ENCODE measurements around the gene SLC6A19. TPM values are rescaled to one million over a fixed set of nuclear protein-coding genes. Genes with fewer than 3 reads are reported as not detected.

Gene SLC6A19
- total RNA-seq, 1 experiment from 2014 or later: not detected

DNA sequence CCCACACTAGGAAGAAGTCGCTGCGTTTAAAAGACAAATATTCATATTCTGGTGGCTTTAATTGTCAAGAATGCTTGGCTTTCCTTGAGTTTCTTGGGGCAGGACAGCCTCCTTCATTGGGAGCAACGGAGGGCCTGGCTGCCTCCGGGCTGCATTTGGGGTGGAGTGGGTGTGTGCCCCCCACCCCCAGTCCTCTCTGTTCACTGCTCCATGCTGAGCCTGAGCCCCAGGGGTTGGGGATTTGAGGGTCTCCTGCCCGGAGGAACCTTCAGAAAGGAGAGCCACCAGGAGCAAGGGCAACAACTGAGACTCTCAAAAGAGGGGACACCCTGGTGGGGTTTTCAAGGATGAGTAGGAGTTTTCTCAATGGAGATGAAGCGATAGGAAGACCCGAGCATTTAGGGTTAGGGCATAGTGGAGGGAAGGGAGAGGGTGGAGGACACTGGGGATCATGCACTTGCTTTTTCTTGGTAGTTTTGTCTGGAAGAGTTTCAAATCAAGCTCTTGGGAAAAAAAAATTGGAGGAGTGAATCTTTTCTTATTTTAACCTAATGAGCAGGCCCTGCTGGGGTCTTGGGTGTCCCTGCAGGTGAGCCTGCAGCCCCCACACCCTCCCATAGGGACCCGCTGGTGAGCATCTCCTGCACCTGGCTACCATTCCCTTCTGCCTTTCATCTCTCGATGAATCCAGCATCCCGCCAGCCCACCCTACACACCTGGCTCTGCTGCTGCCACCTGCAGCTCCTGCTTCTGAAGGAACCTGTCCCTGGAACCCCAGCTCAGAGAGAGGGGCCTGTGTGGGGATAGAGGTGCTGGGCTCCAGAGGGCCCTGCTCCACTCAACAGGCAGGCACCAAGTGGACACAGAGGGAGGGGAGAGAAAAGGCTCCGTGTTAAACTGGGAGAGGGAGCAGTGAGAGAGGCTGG, 4.1 kb downstream of the SLC6A19 start:
- no peak for DNase-seq (ENCODE audit: extremely low read depth, low read depth)

DNA sequence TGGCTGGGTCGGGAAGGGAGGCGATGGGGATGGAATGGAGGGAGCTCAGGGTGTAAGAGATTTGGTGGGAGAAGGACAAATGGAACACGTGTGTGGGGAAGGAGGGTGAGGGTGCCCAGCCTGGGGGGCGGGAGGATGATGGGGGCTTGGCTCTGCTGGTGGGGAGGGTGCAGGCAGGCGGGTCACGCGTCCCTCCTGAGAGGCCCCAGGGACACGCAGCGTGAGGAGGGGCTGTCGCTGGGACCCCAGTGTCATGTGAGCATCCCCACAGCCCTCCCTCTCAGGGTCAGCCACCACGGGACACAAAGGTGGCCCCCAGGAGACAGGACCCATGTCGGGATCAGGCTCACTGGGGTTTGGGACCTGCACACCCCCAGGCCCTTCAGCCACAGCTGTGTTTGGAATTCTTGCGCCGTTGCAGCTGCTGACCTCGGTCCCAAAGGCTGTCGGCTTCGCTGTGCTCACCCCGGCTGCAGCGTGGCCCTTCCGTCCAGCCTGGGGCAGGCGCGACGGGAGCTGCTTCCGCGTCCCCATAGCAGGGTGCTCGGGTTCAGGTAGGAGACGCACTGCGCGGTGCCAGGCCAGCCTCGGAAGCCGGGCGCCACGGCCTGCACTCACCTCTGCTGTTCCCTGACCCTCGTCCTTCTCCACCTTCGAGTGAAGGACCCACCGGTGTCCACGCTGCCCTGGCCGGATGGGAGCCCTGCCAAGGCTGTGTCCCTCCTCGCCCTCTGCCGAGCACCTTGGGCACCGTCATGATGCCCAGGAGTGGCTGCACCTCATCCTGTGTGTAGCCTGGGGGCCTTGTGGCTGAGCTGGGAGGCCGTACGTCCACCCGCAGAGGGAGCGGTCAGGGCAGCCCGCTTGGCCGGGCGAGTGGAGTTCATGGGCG, 5.4 kb downstream of the SLC6A19 start:
- no peak for DNase-seq (ENCODE audit: extremely low read depth, low read depth)

DNA sequence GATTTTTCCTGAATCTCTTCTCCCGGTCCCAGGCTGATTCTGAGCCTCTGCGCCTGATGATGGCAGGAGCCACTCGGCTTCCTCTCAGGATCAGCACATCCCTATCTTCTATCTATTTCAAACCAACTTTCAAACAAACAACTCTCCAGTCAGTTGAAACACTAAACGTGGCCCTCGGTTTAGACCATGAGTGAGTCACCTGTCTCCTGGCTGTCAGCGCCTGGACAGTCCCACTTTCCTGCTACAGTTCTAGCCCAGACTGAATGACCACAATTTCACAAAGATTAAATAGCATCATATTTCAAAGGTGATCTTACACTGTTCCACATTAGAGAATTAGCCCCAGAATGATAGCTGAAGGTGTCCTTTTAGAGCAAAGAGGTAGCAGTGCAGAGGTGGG, 6.2 kb downstream of the SLC6A19 start:
- no peak for DNase-seq (ENCODE audit: extremely low read depth, low read depth)

DNA sequence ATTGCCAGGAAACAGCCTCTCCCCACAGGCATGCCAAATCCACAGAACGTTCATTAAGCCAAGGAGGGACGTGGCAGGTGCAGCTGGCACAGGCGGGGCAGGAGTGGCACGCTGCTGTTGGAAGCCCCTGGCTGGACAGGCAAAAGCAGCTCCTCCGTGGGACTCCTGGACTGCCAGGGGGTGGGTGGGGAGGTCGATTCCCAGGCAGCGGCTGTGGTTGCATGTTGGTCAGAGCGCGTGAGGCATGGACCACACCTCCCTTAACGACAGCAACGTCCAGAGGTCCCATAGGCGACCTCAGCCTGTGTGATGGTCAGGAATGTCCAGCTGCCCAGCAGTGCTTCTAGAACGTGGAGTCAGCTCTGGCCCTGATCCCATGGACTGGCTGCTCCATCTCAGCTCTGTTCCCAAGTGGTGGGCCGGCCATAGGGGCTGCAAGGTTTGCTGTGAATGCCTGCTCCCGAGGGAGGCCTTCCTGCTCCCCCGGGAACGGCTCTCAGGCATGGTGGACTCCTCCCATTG, 6.9 kb downstream of the SLC6A19 start:
- no peak for DNase-seq (ENCODE audit: extremely low read depth, low read depth)

DNA sequence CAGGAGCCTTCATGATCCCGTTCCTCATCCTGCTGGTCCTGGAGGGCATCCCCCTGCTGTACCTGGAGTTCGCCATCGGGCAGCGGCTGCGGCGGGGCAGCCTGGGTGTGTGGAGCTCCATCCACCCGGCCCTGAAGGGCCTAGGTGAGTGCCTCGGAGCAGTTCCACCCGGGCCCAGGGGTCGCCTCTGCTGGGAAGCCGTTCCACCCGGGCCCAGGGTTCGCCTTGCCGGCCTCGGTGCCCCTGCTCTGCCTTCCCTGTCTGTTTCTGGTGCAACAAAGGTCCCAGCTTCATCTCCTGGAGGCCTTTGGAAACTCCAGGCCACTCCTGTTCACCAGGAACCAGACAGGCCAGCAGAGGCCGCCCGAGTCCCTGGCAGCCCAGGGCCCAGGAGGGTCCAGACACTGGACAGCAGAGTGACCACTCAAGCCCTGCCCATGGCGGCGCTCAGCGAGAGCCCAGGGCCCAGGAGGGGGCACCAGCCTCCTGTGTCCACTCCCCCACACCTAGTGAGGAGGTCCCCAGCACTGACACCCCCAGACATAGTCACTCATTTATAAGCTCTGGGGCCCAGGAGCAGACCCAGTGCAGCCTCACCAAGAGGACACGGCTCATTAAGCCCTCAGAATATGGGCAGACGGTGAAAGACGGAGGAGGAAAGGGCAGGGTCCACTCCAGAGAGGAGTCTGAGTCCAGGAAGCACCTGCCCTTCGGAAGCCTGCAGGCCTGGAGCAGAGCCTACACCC, 7.5 kb downstream of the SLC6A19 start:
- DNase-seq (ENCODE audit: extremely low read depth, low read depth): peak; percentile 42

DNA sequence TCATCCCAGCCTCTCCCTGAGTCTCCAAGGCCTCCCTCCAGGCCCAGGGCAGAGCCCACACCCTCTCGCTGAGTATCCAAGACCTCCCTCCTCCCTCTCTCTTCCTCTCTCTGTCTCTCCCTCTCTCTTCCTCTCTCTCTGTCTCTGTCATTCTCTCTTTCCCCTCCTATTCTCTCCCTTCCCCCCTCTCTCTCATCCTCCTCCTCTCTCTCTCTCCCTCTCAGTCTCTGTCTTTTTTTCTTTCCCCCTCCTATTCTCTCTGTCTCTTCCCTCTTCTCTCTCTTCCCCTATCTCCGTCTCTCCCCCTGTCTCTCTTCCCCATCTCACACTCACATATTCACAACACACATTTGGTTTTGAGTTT, 8.1 kb downstream of the SLC6A19 start:
- DNase-seq (ENCODE audit: extremely low read depth, low read depth): no peak

DNA sequence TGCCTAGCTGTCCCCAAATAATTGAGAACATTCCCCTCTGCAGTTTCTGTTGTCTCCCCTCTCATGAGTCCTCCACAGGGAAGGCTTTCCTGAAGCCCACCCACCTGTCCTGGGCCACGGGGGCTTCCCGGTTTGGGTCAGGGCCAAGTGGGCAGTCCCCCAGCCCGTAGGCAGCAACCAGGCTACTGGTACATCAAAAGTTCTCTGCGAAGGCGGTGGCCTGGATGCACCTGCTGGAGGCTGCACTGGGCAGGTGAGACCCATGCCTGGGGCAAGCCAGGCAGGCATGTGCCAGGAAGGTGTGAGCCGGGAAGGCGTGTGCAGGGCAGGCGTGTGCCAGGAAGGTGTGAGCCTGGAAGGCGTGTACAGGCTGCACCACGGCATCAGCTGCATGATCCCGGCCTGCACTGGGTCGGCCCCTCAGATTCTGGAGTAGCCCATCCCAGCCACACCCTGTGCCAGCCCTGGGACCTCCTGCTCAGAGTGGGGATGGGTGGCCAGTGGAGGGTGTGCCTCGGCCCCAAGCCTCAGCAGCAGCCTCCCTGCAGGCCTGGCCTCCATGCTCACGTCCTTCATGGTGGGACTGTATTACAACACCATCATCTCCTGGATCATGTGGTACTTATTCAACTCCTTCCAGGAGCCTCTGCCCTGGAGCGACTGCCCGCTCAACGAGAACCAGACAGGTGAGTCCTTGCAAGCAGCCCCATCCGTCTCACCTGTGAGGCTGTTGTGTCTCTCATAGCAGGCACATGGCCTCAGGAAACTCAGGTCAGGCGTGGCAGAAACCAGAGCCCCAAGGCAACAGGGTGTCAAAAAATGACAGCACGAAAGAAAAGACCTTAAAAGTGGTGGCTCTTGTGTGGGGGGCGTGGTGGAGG, 8.7 kb downstream of the SLC6A19 start:
- DNase-seq (ENCODE audit: extremely low read depth, low read depth): no peak

DNA sequence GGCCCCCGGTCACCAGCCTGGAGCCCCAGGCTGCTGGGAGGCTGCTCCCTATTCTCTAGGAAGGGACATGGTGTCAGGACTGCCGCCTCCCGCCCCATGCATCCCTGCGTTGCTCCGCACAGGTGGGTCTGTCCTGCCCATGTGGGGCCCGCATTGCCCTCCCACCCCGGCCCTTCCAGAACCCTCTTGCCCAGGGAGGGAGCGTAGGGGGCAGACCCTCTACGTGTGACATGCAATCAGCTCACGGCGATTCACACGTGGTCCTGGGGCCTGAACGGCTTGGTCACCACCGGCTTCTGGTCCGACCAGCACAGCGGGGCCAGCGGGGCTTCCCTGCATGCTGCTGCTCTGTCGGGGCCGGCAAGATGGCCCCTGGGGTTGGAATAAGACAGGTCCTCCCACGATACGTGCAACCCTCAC, 9.4 kb downstream of the SLC6A19 start:
- DNase-seq (ENCODE audit: extremely low read depth, low read depth): no peak

DNA sequence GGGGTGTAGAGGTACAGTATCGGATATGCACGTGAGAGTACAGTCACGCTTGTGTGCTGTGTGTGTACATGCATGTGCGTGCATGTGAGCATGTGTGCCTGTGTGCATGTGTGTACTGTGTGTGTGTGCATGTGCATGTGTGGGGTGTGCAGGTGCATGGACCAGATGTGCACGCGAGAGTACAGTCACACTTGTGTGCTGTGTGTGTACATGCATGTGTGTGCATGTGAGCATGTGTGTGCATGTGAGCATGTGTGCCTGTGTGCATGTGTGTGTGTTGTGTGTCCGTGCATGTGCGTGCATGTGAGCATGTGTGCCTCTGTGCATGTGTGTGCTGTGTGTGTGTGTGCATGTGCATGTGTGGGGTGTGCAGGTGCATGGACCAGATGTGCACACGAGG, 10.3 kb downstream of the SLC6A19 start:
- DNase-seq (ENCODE audit: extremely low read depth, low read depth): no peak

DNA sequence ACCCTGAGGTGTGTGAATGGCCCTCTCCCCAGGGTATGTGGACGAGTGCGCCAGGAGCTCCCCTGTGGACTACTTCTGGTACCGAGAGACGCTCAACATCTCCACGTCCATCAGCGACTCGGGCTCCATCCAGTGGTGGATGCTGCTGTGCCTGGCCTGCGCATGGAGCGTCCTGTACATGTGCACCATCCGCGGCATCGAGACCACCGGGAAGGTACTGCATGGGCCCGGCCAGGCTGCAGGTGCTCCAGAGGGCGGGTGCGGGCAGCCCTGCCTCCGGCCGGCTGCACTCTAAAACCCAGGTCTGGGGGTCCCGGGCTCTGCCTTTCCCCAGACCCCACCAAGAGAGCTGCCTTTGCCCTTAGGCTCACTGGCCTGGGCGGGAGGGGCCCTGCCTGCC, 10.9 kb downstream of the SLC6A19 start:
- DNase-seq (ENCODE audit: extremely low read depth, low read depth): no peak

DNA sequence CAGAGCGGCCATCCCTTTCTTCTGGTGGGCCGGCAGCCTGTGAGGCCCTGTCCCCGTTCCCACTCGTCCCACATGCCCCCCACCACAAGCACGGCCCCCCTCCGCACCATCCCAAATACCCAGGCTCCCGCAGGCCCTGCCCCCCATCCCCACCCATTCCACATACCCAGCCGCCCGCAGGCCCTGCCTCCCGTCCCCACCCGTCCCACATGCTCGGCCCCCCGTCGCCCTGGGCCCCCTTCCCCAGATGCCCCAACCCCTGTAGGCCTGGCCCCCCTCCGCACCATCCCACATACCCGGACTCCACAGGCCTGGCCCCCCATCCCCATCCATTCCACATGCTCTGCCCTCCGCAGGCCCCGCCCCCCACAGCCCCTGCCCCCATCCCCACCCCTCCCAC, 11.5 kb downstream of the SLC6A19 start:
- no peak for DNase-seq (ENCODE audit: extremely low read depth, low read depth)

DNA sequence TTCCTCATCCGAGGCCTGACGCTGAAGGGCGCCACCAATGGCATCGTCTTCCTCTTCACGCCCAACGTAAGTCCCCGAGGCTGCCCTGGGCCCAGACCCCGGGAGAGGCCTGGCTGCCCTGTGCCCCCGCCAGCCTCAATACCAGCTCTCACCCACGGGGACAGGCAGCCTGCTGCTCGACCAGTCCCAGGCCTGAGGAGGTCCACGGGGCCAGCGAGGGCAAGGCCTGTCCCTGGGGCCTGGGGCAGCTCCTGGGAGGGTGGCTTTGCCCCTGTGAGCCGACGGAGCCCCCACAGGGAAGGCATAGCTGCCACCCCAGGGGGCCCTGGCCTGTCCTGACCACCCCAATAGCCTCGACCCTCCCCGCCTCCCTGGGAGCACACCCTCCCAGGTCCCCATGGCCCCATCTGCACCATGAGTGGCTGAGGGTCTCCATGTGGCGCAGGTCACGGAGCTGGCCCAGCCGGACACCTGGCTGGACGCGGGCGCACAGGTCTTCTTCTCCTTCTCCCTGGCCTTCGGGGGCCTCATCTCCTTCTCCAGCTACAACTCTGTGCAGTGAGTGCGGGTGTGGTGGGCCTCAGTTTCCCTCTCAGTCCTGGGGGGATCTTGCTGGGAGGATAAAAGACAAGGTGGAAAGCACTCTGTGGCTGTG, 12.2 kb downstream of the SLC6A19 start:
- no peak for DNase-seq (ENCODE audit: extremely low read depth, low read depth)

DNA sequence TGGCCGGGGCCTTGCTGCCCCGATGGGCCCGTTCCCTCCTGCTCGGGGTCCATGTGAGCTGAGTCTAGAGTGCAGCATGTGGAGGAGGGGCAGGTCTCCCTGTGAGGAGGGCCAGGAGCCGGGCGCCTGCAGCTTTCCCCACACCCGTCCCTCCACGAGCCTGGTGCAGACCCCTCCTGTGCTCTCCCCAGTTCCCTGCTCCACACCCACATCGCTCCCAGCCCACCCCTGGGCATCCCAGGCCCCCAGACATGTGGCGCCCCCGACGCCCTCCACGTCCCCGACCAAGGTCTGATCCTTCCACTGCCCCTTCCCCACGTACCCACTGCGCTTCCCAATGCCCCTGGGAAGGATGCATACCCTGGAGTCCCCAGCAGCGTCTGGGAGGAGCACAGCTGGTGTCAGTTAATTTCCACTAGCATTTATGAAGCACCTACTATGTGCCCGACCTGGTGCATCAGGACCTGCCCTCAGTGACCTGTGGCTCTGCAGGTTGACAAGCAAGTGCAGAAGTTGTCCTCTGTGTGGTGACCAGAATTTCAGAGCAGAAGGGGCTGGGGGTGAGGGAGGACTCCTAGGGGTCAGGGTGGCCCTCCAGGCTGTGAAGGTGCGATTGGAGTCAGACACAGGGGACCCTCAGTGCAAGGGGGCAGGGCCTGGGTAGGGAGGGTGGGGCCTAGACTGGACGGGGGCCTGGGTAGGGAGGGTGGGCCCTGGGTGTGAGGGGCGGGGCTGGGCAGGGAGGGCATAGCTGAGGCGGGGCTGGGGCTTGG, 13.0 kb downstream of the SLC6A19 start:
- DNase-seq (ENCODE audit: extremely low read depth, low read depth): no peak

DNA sequence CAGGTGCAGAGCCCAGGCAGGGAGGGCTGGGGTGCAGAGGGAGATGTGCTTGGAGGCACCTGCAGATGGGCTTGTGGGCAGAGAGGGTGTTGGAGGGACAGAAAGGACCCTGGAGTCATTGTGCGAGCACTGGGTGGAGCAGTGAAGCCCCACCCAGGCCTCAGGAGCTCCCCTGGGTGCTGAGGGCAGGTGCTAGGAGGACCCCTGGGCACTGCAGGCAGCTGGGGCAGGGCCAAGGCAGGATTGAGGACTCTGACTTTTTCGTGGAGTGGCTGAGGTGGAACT, 13.5 kb downstream of the SLC6A19 start:
- DNase-seq (ENCODE audit: extremely low read depth, low read depth): no peak

DNA sequence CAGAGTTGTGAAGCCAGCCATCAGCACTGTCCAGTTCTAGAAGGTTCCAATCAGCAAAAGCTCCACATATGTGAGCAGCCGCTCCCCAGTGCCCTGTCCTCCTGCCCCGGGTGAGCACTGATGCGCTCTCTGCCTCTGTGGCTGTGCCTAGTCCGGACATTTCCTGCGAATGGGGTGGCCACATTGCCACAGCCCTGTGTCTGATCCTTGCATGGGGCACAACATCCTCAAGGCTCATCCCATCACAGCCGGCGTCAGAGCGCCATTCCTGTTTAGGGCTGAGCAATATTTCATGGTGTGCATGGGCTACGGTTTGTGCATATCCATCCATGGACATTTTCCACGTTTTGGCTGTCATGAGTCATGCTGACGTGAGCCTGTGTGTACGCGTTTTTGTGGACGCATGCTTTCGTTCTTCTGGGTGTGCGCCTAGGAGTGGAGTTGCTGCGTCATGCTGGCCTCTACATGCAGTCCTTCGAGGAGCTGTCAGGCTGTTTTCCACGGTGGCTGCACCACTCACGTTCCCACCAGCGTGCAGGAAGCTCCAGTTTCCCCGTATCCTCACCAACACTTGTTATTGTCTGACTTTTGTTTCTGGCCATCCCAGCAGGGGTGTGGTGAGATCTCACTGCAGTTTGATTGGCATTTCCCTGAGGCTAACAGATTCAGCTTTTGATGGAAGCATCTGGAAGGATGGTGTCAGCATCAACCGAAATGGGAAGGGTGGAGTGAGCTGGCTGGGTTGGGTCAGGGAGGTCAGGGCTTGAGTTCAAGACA, 14.1 kb downstream of the SLC6A19 start:
- DNase-seq (ENCODE audit: extremely low read depth, low read depth): no peak

DNA sequence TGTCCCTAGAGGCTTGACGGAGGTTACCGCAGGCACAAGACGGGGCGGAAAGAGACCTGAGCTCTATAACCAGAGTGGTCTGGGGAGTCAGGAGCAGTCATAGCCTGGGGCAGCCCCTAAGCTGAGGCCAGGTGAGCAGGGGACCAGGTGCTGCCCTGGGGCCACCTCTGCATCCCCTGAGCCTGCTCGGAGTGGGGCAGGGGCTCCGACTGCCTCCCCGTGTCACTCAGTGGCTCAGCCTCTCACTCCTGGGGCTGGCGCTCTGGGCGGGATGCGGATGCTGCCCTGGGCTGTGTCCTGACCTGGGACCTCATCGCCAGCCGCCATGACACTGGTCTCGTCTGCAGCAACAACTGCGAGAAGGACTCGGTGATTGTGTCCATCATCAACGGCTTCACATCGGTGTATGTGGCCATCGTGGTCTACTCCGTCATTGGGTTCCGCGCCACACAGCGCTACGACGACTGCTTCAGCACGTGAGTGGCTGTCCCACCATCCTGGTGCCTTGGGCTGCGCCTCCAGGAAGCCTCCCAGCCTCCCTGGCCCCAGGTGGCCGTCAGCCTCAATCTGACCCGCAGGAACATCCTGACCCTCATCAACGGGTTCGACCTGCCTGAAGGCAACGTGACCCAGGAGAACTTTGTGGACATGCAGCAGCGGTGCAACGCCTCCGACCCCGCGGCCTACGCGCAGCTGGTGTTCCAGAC, 15.0 kb downstream of the SLC6A19 start:
- DNase-seq (ENCODE audit: extremely low read depth, low read depth): no peak

DNA sequence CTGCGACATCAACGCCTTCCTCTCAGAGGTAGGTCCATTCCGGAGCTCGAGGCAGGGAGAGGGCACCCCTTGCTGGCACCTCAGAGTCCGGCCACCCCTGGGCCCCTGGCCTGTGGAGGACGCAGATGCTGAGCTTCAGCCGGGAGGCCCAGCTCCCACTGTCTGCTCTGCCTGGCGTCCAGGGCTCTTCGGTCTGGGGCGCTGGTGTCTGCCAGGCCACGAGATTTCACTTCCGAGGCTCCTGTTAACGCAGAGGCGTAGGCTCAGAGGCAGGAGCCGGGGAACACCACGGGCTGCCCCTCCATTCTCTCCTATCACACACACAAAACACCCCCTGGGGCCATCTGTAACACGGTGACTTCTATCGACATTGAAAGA, 15.5 kb downstream of the SLC6A19 start:
- DNase-seq (ENCODE audit: extremely low read depth, low read depth): no peak

All from NCI-H460 (cell line).